Cortex of kidney (tissue), 1 donor: Measurements from ENCODE around the gene EFNA5.

Experiments
- DNase-seq: peaks from one replicate; lab custom pipeline; 2025; lab: John Stamatoyannopoulos, UW

The EFNA5 gene

GRCh38 chr5:107391787-107392186 is 278.9 kb downstream of the EFNA5 start:
- DNase-seq, result no peak

GRCh38 chr5:107389775-107390148 is 281.0 kb downstream of the EFNA5 start:
- DNase-seq, result no peak

GRCh38 chr5:107389130-107389774 is 281.5 kb downstream of the EFNA5 start:
- no peak for DNase-seq

GRCh38 chr5:107388141-107388861 is 282.4 kb downstream of the EFNA5 start:
- DNase-seq, result no peak

GRCh38 chr5:107387526-107388140 is 283.1 kb downstream of the EFNA5 start:
- DNase-seq, result no peak

- no peak for DNase-seq
Observed at GRCh38 chr5:107385708-107386107, 285.0 kb downstream of the EFNA5 start.

- no peak for DNase-seq
Observed at GRCh38 chr5:107384256-107384655, 286.5 kb downstream of the EFNA5 start.

GRCh38 chr5:107383414-107383813 is 287.3 kb downstream of the EFNA5 start:
- DNase-seq, result no peak

GRCh38 chr5:107381189-107381856 is 289.4 kb downstream of the EFNA5 start:
- DNase-seq, result no peak

GRCh38 chr5:107380654-107381053 is 290.1 kb downstream of the EFNA5 start:
- no peak for DNase-seq

- DNase-seq, result no peak
Observed at GRCh38 chr5:107378218-107378899, 292.4 kb downstream of the EFNA5 start.

- DNase-seq, result no peak
Observed at GRCh38 chr5:107377277-107377609, 293.5 kb downstream of the EFNA5 start.

- DNase-seq, result no peak
Observed at GRCh38 chr5:107376546-107377276, 294.0 kb downstream of the EFNA5 start.

GRCh38 chr5:107373549-107374263 is 297.0 kb downstream of the EFNA5 start:
- DNase-seq, result no peak

GRCh38 chr5:107372723-107373450 is 297.9 kb downstream of the EFNA5 start:
- DNase-seq, result no peak

GRCh38 chr5:107370396-107370968 is 300.3 kb downstream of the EFNA5 start:
- no peak for DNase-seq

GRCh38 chr5:107369622-107370021 is 301.1 kb downstream of the EFNA5 start:
- DNase-seq, result no peak

GRCh38 chr5:107368615-107369014 is 302.1 kb downstream of the EFNA5 start:
- no peak for DNase-seq

- DNase-seq, result no peak
Observed at GRCh38 chr5:107367939-107368338, 302.8 kb downstream of the EFNA5 start.

GRCh38 chr5:107367480-107367879 is 303.3 kb downstream of the EFNA5 start:
- DNase-seq, result no peak
